Ramos (cell line): ENCODE data around the gene FRMD4B.

Experiments used
- in situ Hi-C: fragments of 300-500 bp; cut with MboI; formaldehyde crosslinking; loops from one replicate; pipeline ENCODE4 v1.14.3; 2022; ENCODE audit warnings: low sequenced_read_pairs; ENCODE audit not compliant: unreplicated experiment

The FRMD4B gene

GRCh38 chr3:69370156-69370883, 15.6 kb downstream of the FRMD4B start:
- in situ Hi-C loops = no loop called here

DNA sequence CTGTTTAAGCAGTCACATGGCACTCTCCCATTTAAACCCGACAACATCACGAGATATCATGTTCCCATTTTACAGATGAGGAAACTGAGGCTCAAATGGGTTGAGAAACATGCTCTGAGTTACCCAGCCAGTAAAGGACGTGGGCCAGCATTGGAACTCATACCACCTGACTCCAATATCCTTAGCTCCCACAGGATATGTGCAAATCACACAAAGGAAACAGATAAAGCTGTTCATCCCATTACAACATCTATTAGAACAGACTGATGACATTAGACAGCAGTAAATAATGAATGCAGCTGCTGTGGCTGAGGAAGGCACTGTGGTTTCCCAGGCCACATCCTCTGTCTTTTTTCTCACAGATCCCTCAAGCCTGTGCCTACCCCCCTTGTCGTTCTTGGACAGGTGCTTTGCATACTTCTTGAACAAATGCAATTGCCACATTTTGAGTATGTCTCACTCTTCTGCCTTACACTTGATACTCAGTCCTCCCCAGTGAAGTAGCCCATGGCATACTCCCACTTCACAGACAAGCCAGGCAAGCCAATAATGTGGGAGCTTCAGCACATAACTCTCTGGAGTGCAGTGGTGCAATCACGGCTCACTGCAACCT, 17.7 kb downstream of the FRMD4B start:
- in situ Hi-C loops = no loop called here

- in situ Hi-C loops = no loop called here
Observed at GRCh38 chr3:69367586-69367985, 18.3 kb downstream of the FRMD4B start.

DNA sequence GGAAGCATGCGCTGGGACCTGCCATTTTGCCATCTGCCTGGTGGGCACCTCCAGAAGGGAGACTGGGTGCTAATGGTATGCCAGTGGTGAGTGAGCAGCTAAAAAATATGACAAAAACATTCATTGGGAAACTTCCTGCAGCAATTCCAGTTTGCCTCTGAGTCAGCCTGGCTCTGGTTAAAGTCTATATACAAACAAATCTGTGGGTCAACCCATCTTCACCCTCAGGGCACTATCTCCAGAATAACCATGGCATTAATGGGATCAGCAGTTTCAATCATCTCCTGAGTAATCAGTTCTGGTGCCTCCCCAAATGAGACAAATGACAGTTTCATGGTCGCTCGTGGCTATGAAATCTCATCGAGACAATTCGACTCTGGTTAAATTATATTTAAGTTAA, 21.5 kb downstream of the FRMD4B start:
- in situ Hi-C loops = no loop called here

- in situ Hi-C loops = no loop called here
Observed at GRCh38 chr3:69360690-69361089, 25.2 kb downstream of the FRMD4B start.

DNA sequence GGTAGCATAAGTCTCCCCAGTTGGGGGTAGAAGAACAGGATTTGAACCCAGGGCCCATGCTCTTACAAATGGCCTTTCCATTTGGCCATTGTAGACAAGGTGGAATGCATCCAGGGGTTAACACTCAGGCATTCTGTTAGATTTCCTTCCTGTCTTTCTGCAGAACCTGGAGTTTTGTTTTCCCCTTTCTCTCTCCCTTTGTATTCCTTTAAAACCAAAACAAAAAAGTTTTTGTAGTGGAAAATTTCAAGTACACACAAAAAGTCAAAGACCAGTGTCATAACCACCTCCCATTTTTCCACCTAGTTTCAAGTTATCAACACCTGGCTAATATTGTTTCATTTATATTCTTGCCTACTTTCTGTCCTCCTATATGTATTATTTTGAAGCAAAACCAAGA, 26.0 kb downstream of the FRMD4B start:
- in situ Hi-C loops = no loop called here

DNA sequence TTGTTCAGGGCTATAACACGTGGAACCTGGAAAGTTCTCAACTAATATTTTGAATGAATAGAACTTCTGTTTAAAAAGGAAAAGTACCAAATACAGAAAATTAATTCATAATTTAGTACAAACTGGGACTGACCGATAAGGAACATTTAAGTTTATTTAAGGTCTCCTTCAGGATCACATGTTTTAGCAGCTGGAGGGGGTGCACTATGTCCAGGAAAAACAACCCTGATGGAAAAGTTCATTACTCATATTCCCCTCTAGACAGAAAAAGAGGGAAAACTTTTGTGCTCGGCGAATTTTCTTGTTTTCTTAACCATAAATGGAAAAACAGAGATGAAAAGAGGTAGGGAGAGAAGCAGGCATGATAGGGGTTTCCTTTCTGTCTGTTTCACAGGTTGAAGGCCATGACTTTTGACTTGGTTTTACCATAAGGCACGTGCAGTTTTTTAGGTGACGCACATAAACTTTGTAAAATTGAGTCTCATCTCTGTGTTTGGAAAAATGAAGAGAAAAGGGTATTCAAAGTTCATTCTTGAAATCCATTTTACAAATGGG, 26.5 kb downstream of the FRMD4B start:
- in situ Hi-C loops = no loop called here

DNA sequence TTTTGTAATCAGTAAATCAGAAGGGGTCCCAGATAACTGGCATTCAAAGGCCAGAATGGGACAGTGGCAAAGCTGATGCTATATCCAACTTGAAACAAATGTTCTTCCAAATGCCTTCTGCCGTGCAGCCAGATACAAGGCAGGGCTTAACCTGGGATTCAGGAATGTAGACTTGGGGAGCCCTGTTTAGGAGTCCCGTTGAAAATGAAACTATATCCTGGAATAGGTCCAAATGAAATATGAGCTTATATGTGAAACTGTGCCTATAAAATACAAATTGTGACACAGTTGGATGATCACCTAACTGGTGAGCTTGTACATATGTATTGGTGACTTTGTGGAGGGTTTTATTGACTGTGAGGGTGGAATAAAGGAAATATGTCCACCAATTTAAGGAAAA, 28.7 kb downstream of the FRMD4B start:
- in situ Hi-C loops = no loop called here

- in situ Hi-C loops = no loop called here
Observed at GRCh38 chr3:69354948-69355347, 30.9 kb downstream of the FRMD4B start.

DNA sequence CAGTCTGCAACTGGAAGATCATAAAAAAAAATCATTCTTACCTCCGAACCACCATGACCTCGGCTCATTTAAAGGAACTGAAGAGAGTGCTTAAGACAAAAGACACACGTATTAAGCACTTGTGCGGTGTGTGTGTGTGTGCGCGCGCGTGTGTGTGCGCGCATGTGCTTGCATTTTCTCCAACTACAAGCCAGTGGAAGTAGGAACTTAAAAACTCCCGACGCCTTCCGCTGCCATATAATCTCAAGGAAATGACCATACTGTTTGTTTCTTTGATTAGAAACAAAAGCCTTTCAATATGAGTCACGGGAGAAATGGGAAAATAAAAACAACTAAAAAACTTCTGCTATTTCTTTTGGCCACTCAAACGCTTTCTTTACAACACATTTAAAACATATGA, 32.4 kb downstream of the FRMD4B start:
- in situ Hi-C loops = no loop called here

- in situ Hi-C loops = no loop called here
Observed at GRCh38 chr3:69353088-69353478, 32.8 kb downstream of the FRMD4B start.

- in situ Hi-C loops = no loop called here
Observed at GRCh38 chr3:69352305-69353087, 33.4 kb downstream of the FRMD4B start.

DNA sequence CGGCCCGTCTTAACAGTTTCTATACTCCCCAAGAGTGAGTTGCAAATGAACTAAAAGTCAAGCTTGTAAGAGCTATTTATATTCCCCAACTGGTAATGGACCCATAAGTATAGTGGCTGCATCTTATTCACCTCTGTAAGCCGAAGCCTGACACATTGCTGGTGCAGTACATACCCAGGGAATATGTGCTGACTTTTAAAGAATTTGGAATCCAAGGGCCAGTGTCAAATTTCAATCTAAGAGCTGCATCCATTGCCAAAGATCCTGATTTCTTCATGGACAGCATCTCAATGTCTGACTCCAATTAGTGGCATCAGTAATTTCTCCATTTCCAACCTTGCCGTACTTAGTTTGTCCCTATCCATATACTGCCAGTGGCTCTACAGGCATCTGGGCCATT, 42.0 kb downstream of the FRMD4B start:
- in situ Hi-C loops = no loop called here

- in situ Hi-C loops = no loop called here
Observed at GRCh38 chr3:69342074-69342473, 43.8 kb downstream of the FRMD4B start.

GRCh38 chr3:69339760-69340159, 46.1 kb downstream of the FRMD4B start:
- in situ Hi-C loops = no loop called here

DNA sequence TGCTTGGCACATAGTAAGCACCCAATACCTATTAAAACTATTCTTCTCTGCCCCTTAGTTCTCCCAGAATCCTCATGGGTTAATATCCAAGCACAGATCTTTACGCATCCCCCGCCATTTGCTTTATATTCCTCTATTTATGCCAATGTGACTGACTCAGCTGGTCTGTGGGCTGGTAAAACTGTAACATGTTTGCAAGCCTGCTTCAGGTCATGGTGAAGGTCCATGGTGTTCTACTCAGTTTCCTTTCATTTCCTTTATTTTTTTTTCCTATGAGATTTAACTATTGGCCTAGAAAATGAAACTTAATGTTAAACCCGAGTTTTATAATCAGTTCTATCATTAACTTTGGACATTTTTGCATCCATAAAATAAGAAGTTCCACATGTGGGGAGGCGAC, 47.0 kb downstream of the FRMD4B start:
- in situ Hi-C loops = no loop called here

GRCh38 chr3:69332934-69333333, 53.0 kb downstream of the FRMD4B start:
- in situ Hi-C loops = no loop called here

DNA sequence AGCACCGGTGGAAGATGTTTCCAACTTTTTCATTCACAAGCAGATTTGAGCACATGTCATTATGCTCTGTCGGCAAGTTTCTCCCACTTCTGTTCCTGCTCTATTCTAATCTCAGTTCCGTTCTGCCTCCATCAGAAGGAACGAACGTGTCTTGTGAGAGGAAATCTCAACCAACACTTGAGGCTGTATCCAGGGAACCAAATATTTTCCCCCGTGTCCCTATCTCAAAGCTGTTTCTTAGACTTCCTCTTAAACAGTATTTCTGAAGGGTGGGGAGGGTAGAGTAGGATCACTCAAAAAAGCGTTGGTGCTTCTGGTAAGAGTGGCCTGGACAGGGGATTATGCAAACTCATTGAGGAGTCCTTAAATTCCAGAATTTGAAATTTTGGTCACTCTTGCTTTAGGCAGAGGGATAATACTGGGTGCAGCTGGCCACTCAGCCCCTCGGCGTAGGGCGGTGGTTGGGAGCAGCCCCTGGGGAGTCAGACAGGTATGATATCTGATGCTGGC, 54.9 kb downstream of the FRMD4B start:
- in situ Hi-C loops = no loop called here

GRCh38 chr3:69329892-69330291, 56.0 kb downstream of the FRMD4B start:
- in situ Hi-C loops = no loop called here

GRCh38 chr3:69328963-69329302, 57.0 kb downstream of the FRMD4B start:
- in situ Hi-C loops = no loop called here
